ENCODE results near the gene VWA3B. TPM values are rescaled to one million over a fixed set of nuclear protein-coding genes. Genes with fewer than 3 reads are reported as not detected.
"Not testable (repeated sequence)": the region's sequence is repeated elsewhere in the genome, so short reads cannot be mapped to it uniquely, and the experiment has no call there.

Gene VWA3B
- total RNA-seq, 2 donors from 2014 or later: not detected

DNA sequence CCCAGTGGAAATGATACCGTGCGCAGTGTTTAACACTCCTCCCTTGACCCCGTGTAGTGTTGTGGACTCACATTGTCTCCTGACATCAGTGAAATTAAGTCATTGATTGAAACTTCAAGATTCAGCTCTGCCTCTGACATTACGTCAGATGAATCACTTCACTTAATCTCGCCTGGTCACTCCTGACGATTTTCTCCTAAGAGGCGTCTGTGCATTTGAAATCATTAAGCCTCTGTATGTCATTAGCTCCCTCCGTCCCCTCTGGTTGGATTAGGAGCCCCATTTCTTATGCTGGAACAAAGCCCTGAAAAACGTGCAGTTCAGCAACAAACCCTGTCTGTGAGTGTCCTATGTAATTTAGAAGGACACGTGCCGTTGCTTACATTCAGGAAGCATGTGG is 222.6 kb downstream of the VWA3B start:
- H3K4me3 Mint-ChIP-seq: no peak overlapping the region
- H3K36me3 Mint-ChIP-seq (ENCODE audit: low read depth): no peaks in the 10 kb centered on the region
- ATAC-seq (replicated peaks): no peak
- peaks cover 29% of the 10 kb centered on the region for H3K27me3 Mint-ChIP-seq
- H3K9me3 Mint-ChIP-seq: no peaks in the 10 kb centered on the region
- H3K4me1 Mint-ChIP-seq: no peaks in the 10 kb centered on the region
- no peak overlapping the region for H3K27ac Mint-ChIP-seq

DNA sequence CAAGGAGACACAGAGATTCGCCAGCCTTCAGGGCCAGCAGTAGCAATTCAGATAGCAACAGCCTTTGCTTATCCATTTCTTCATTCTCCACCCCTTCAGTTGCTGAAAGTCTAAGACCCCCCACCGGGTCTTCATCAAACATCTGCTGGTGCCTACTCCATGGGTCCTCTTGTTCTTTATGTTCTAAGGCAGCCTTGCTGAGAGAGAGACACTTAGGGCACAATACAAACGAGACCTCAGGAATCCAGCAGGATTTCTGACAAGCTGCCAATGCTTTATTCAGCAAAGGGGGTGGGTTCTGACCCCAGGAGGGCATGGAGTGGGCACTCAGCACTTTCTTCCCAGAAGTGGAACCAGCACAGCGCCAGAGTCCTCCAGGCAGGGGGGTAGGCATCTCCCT is 223.0 kb downstream of the VWA3B start:
- peaks cover 25% of the 10 kb centered on the region for H3K27me3 Mint-ChIP-seq
- H3K4me1 Mint-ChIP-seq: no peaks in the 10 kb centered on the region
- H3K9me3 Mint-ChIP-seq: no peaks in the 10 kb centered on the region
- no peak overlapping the region for H3K4me3 Mint-ChIP-seq
- no peaks in the 10 kb centered on the region for H3K36me3 Mint-ChIP-seq (ENCODE audit: low read depth)
- ATAC-seq (replicated peaks): no peak
- H3K27ac Mint-ChIP-seq: no peak overlapping the region

GRCh38 chr2:98311090-98311489 is 224.1 kb downstream of the VWA3B start:
- Mint-ChIP-seq H3K4me3 (no peak overlapping the region), H3K27me3 (peaks cover 23% of the 10 kb centered on the region), H3K4me1 (no peaks in the 10 kb centered on the region), H3K36me3 (ENCODE audit: low read depth) (no peaks in the 10 kb centered on the region), H3K27ac (no peak overlapping the region), H3K9me3 (peaks cover 3% of the 10 kb centered on the region)
- no peak for ATAC-seq (replicated peaks)

DNA sequence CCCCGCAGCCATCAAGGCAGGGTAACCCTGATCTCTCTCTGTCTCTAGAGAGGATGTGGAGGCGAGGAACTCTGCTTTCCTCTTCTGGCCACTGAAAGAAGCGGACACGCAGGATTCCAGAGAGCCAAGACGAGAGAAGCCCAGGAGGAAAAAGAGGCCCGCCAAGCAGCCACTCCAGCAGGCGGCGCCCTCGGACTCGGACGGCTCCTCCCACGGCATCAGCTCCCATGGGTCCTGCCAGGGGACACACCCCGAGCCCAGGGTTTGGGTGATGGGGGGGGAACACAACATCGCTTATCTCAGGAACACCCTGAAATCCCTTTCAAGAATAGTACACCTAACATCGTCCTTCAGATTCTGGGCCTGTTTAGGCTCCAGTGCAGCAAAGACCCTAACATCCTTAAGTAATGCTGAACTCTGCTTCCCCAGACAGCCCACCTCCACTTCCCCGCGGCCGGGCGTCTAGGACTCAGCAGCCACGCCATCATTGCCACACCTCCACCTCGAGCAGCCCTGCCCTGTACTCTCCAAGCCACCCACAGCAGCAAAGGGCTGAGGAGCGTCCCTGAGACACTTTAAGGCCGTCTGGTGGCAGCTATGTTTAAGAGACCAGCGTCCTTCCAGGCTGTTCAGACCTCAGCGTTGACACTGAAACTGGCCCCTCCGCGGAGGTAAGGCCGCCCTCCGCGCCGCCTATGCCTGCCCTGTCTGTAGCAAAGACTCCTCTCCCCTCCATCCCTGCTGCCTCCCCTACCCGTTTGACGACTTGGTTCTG is 225.0 kb downstream of the VWA3B start:
- no peak overlapping the region for H3K4me3 Mint-ChIP-seq
- H3K27me3 Mint-ChIP-seq: peaks cover 25% of the 10 kb centered on the region
- no peak overlapping the region for H3K27ac Mint-ChIP-seq
- H3K36me3 Mint-ChIP-seq (ENCODE audit: low read depth): no peaks in the 10 kb centered on the region
- ATAC-seq (replicated peaks): no peak
- H3K9me3 Mint-ChIP-seq: peaks cover 3% of the 10 kb centered on the region
- no peaks in the 10 kb centered on the region for H3K4me1 Mint-ChIP-seq

DNA sequence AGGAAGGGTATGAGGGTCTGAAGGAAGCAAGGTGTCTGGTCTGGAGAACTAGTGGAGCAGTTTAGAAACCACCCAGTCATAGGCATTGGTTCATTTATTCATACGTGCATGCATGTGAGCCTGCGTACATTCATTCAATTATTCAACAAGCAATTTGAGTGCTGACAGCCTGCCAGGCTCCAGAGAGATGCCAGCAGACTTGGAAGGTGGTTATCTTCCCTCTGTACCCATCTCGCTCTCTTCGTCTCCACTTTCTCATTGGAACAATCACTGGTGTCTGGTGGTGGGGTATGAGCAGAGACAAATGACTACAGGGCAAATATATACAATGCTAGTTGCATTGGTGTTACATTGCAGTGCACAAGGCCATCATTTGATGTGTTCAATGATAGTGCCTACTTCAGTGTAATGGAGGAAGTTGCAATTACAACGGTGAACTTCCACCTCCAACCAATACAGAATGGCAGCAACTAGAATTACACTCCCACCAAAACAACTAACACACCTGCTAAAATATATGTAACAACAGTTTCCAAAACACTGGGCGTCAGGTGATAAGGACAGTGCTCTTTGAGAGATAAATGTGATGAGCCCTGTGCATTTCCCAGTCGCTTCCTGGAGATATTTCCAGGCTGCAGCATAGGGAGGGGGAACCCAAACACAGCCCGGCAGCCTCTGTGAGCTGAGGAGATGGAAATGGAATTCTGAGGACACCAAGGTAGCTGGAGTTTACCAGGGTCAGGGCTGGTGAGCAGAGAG is 226.7 kb downstream of the VWA3B start:
- peaks cover 31% of the 10 kb centered on the region for H3K27me3 Mint-ChIP-seq
- peaks cover 6% of the 10 kb centered on the region for H3K9me3 Mint-ChIP-seq
- no peak overlapping the region for H3K27ac Mint-ChIP-seq
- no peaks in the 10 kb centered on the region for H3K36me3 Mint-ChIP-seq (ENCODE audit: low read depth)
- no peak overlapping the region for H3K4me3 Mint-ChIP-seq
- H3K4me1 Mint-ChIP-seq: no peaks in the 10 kb centered on the region
- no peak for ATAC-seq (replicated peaks)

GRCh38 chr2:98314251-98314650 is 227.3 kb downstream of the VWA3B start:
- Mint-ChIP-seq H3K27me3 (peaks cover 31% of the 10 kb centered on the region), H3K4me1 (no peaks in the 10 kb centered on the region)
- ATAC-seq (replicated peaks): no peak

GRCh38 chr2:98315957-98316356 is 229.0 kb downstream of the VWA3B start:
- Mint-ChIP-seq H3K4me1 (no peaks in the 10 kb centered on the region), H3K4me3 (no peak overlapping the region), H3K27me3 (peaks cover 40% of the 10 kb centered on the region), H3K9me3 (peaks cover 14% of the 10 kb centered on the region), H3K36me3 (ENCODE audit: low read depth) (no peaks in the 10 kb centered on the region), H3K27ac (no peak overlapping the region)
- no peak for ATAC-seq (replicated peaks)

More at GRCh38 chr2:98314251-98314650, 227.3 kb downstream of the VWA3B start:
- H3K9me3 Mint-ChIP-seq: peaks cover 6% of the 10 kb centered on the region
- no peak overlapping the region for H3K4me3 Mint-ChIP-seq
- no peaks in the 10 kb centered on the region for H3K36me3 Mint-ChIP-seq (ENCODE audit: low read depth)
- no peak overlapping the region for H3K27ac Mint-ChIP-seq

GRCh38 chr2:98317214-98317613 is 230.2 kb downstream of the VWA3B start:
- no peak overlapping the region for H3K27ac Mint-ChIP-seq
- H3K9me3 Mint-ChIP-seq: peaks cover 19% of the 10 kb centered on the region
- peaks cover 48% of the 10 kb centered on the region for H3K27me3 Mint-ChIP-seq
- H3K4me3 Mint-ChIP-seq: no peak overlapping the region
- ATAC-seq (replicated peaks): no peak
- H3K36me3 Mint-ChIP-seq (ENCODE audit: low read depth): no peaks in the 10 kb centered on the region
- H3K4me1 Mint-ChIP-seq: no peaks in the 10 kb centered on the region

DNA sequence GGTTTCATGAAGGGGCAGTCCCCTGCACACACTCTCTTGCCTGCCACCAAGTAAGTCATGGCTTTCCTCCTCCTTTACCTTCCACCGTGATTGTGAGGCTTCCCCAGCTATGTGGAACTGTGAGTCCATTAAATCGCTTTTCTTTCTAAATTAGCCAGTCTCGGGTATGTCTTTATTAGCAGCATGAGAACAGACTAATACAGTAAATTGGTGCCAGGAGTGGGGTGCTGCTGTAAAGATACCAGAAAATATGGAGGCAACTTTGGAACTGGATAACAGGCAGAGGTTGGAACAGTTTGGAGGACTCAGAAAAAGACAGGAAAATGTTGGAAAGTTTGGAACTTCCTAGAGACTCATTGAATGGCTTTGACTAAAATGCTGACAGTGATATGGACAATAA is 233.2 kb downstream of the VWA3B start:
- Mint-ChIP-seq H3K27me3 (peaks cover 46% of the 10 kb centered on the region), H3K9me3 (peaks cover 28% of the 10 kb centered on the region)
- H3K36me3 Mint-ChIP-seq (ENCODE audit: low read depth); H3K4me1 Mint-ChIP-seq; H3K27ac Mint-ChIP-seq; ATAC-seq (replicated peaks); H3K4me3 Mint-ChIP-seq: not testable (repeated sequence)

- H3K4me3 Mint-ChIP-seq: no peak overlapping the region
- H3K27me3 Mint-ChIP-seq: peaks cover 27% of the 10 kb centered on the region
- H3K9me3 Mint-ChIP-seq: peaks cover 25% of the 10 kb centered on the region
- no peak for ATAC-seq (replicated peaks)
- no peak overlapping the region for H3K27ac Mint-ChIP-seq
- H3K36me3 Mint-ChIP-seq (ENCODE audit: low read depth): no peaks in the 10 kb centered on the region
- no peaks in the 10 kb centered on the region for H3K4me1 Mint-ChIP-seq
These were observed 237.2 kb downstream of the VWA3B start for GRCh38 chr2:98324181-98324580.

- Mint-ChIP-seq H3K9me3 (peaks cover 13% of the 10 kb centered on the region), H3K4me1 (no peaks in the 10 kb centered on the region), H3K4me3 (no peak overlapping the region), H3K27me3 (peaks cover 18% of the 10 kb centered on the region), H3K27ac (no peak overlapping the region), H3K36me3 (ENCODE audit: low read depth) (no peaks in the 10 kb centered on the region)
- ATAC-seq (replicated peaks): no peak
These were observed 240.8 kb downstream of the VWA3B start for GRCh38 chr2:98327776-98328175.

- Mint-ChIP-seq H3K4me3 (no peak overlapping the region), H3K36me3 (ENCODE audit: low read depth) (no peaks in the 10 kb centered on the region), H3K4me1 (no peaks in the 10 kb centered on the region), H3K27me3 (peaks cover 12% of the 10 kb centered on the region), H3K27ac (no peak overlapping the region), H3K9me3 (peaks cover 4% of the 10 kb centered on the region)
- ATAC-seq (replicated peaks): no peak
These were observed 242.6 kb downstream of the VWA3B start for GRCh38 chr2:98329549-98329948.

- no peak overlapping the region for H3K4me3 Mint-ChIP-seq
- H3K9me3 Mint-ChIP-seq: peaks cover 3% of the 10 kb centered on the region
- H3K27me3 Mint-ChIP-seq: peaks cover 24% of the 10 kb centered on the region
- H3K4me1 Mint-ChIP-seq: no peaks in the 10 kb centered on the region
- no peak for ATAC-seq (replicated peaks)
- no peaks in the 10 kb centered on the region for H3K36me3 Mint-ChIP-seq (ENCODE audit: low read depth)
- no peak overlapping the region for H3K27ac Mint-ChIP-seq
These were observed 246.0 kb downstream of the VWA3B start for GRCh38 chr2:98332989-98333388.

- no peak for ATAC-seq (replicated peaks)
- H3K27ac Mint-ChIP-seq: no peak overlapping the region
- no peaks in the 10 kb centered on the region for H3K36me3 Mint-ChIP-seq (ENCODE audit: low read depth)
- peaks cover 28% of the 10 kb centered on the region for H3K27me3 Mint-ChIP-seq
- H3K4me1 Mint-ChIP-seq: no peaks in the 10 kb centered on the region
- no peak overlapping the region for H3K4me3 Mint-ChIP-seq
- no peaks in the 10 kb centered on the region for H3K9me3 Mint-ChIP-seq
These were observed 247.0 kb downstream of the VWA3B start for GRCh38 chr2:98333922-98334321.

DNA sequence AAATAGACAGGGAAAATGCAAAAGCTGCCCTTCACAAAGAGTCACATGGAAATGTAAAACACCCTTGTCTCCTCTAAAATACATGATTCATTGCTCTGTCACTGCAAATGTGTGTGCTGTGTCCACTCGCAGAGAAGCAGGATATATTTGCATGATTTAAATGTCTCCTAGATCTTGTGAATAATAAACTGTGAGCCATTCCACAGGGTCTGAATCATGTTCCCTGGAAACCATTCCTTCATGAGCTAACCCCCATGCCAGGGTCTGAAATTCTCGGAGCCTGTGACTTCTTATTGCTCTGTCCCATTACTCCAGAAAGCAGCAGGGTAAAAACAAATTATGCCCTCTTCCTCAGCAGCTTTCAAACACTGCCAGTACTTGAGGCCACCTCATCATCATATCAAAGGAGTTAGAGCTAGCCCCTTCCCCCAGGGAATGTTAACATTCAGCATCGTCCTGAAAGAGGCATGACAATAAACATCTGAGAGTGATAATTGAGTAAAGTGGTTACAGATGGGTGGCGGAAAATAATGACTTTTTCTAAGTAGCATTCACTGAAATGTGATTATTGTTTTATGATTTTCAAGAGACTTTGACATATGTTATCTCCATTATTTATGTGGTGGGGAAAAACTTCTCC is 247.6 kb downstream of the VWA3B start:
- H3K27ac Mint-ChIP-seq: no peak overlapping the region
- H3K36me3 Mint-ChIP-seq (ENCODE audit: low read depth): no peaks in the 10 kb centered on the region
- ATAC-seq (replicated peaks): no peak
- H3K9me3 Mint-ChIP-seq: no peaks in the 10 kb centered on the region
- no peaks in the 10 kb centered on the region for H3K4me1 Mint-ChIP-seq
- H3K27me3 Mint-ChIP-seq: peaks cover 33% of the 10 kb centered on the region
- no peak overlapping the region for H3K4me3 Mint-ChIP-seq

Data from activated T-helper 17 cell treated with anti-CD3 and anti-CD28 coated beads, Interleukin-2, amount 50 U/mL, for 72 hours (primary cell).